HUES6 (cell line): ENCODE data around the gene CLCNKA.
A peak's percentile ranks its signal among the peaks of the same experiment; 100 is the strongest.

Experiments used
- H3K27ac ChIP-seq: 2 replicates; pipeline ENCODE4 v1.7.0; 2013; ENCODE audit warnings: low read depth, mild to moderate bottlenecking, low read length, inconsistent platforms
- H3K27me3 ChIP-seq: 2 replicates; pipeline ENCODE4 v1.6.1; 2013; ENCODE audit warnings: low read length; ENCODE audit not compliant: control insufficient read depth, insufficient read depth
- H3K36me3 ChIP-seq: 2 replicates; pipeline ENCODE4 v1.6.1; 2013; ENCODE audit warnings: low read length; ENCODE audit not compliant: control insufficient read depth, insufficient read depth
- H3K4me1 ChIP-seq: 2 replicates; pipeline ENCODE4 v1.6.1; 2013; ENCODE audit warnings: low read length; ENCODE audit not compliant: control insufficient read depth, insufficient read depth
- H3K4me3 ChIP-seq: 2 replicates; pipeline ENCODE4 v1.5.1; 2013; ENCODE audit warnings: low read depth, low read length
- H3K9ac ChIP-seq: one replicate; pipeline ENCODE4 v1.6.1; 2013; ENCODE audit warnings: mild to moderate bottlenecking, low read length
- H3K9me3 ChIP-seq: 2 replicates; pipeline ENCODE4 v1.6.1; 2013; ENCODE audit warnings: low read depth, low read length; ENCODE audit not compliant: control insufficient read depth, insufficient read depth

Gene CLCNKA

DNA sequence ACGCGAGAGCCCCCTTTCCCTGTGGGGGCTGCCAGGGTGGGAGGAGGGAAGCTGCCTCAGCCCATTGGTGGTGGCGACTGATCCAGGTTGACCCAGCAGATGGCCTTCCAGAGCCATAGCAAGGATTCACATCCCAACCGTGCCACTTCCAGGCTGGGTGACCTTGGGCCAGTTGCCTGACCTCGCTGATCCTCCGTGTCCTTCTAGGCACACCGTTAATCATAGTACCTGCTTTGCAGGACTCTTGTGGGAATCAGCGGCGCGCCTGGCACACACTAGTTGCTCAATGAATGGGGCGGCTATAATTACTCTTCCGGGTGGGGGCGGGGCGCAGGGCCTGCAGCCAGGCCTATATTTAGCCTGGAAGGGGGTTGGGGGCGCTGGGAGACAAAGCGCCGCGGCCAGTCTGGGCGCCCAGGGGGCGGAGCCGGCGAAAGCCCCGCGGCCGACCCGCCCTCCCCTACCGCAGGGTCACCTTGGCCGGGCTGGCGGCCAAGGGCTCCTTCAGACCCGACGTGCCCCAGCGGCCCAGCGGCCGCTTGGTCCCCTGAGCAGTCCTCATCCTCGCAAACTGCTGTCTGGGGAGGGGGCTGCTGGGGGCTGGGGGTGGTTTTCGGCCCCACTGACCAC lies 9.1 kb upstream of the CLCNKA start:
- no peaks in the 10 kb centered on the region for H3K9me3 ChIP-seq
- no peaks in the 10 kb centered on the region for H3K27me3 ChIP-seq
- H3K36me3 ChIP-seq = no peaks in the 10 kb centered on the region
- H3K4me1 ChIP-seq = peaks cover 50% of the 10 kb centered on the region
- peak overlapping the region; percentile 92; the same call in 1 of the 2 replicates for H3K27ac ChIP-seq
- H3K9ac ChIP-seq = peak overlapping the region; percentile 18
- peak overlapping the region; percentile 46 for H3K4me3 ChIP-seq

DNA sequence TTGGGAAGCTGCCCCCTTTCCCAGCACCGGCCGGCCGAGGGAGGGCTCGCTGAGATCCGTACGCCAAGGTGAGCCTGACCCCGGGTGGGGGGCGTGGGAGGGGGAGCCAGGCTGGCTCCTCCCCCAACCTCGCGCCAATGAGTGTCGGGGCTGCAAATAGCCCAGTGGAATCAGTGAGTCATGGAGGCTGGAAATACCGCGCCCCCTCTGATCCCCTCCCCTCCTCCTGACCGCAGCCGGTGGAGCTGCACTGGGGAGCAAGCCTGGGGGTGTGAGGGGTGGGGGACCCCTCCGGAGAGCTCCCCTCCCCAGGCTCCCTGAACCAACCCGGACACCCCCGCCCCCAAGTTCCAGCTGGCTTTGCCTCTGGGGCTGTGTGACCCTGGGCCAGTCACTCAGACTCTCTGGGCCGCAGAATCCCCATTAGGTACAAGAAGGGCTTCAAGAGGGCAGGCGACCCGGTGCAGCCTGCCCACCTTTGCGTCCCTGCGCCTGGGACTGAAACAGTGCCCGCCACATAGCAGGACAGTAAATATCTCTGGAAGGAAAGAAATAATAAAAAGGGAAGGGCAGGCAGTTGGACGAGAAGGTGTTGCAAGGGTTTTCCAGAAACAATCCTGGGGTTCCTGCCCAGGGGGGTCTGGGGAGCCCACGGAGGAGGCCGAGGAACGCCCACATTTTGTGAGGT lies 8.5 kb upstream of the CLCNKA start:
- H3K27ac ChIP-seq = peak overlapping the region; percentile 92; the same call in 1 of the 2 replicates
- no peaks in the 10 kb centered on the region for H3K9me3 ChIP-seq
- H3K4me3 ChIP-seq = peak overlapping the region; percentile 46
- peaks cover 56% of the 10 kb centered on the region for H3K4me1 ChIP-seq
- no peaks in the 10 kb centered on the region for H3K27me3 ChIP-seq
- H3K9ac ChIP-seq = no peak overlapping the region
- H3K36me3 ChIP-seq = no peaks in the 10 kb centered on the region

DNA sequence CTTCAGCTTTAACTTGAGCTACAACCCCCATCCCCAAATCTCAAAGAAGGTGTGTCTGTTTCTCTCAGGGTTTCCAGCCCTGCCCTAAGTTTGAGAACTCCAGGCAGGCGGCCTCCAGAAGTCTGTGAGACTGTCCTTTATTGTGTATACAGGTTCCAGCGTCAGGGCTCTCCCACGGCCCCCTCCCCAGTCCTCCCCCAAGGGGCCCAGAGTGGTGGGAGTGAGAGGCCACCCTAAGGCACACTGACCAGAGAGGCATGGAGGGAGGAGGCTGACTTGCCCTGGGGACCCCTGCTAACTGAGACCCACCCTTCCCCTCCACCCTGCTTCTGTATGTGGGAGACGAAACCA lies 8.0 kb upstream of the CLCNKA start:
- no peaks in the 10 kb centered on the region for H3K27me3 ChIP-seq
- H3K9ac ChIP-seq = no peak overlapping the region
- peaks cover 61% of the 10 kb centered on the region for H3K4me1 ChIP-seq
- H3K36me3 ChIP-seq = no peaks in the 10 kb centered on the region
- H3K27ac ChIP-seq = peak overlapping the region; percentile 92; the same call in 1 of the 2 replicates
- peak overlapping the region; percentile 46; the same call in 1 of the 2 replicates for H3K4me3 ChIP-seq
- H3K9me3 ChIP-seq = no peaks in the 10 kb centered on the region

DNA sequence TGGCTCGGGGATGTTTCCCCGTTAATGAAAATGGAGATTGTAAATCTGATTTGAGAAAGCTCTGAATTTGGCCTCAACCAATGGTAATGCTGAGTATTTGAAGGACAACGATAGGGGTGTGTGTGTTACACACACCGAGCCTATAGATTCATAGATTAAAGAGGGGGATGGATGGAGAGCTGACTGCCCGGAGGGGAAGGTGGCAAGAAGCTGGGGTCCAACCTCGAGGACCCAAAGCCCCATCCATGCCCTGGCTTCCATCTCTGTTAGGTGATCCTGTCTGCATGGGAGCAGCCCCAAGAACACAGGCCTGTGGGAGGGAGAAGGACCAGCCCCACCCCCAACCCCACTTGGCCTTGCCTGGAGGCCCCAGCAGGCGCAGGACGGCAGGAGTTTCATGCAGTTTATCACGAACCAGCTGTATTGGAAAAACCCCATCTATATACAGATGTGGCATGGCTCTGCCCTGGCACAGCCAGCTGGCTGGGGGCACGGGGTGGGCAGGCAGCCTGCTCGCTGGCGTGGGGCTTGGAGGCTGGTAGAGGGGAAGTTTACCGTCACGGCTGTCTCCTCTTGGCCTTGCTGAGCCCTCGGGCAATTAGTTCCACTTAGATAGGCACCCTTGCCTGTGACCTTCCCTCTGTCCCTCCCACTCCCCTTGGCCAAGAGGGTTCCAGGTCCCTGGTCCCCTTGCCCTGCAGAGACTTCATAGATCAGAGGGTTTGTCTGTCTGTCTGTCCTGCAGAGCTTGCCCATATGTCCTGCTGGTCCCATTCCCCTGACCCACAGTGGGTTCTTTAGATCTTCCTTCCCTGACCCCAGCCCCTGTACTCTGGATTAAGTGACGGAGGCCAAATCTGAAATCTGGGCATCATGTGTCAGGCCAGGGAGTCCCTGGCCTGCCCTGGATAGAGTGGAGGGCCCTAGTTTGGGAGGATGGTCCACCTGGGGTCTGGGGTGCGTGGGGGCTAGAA lies 7.0 kb upstream of the CLCNKA start:
- Histone ChIP-seq H3K4me1 (peaks cover 69% of the 10 kb centered on the region), H3K27me3 (no peaks in the 10 kb centered on the region), H3K27ac (no peak overlapping the region), H3K36me3 (no peaks in the 10 kb centered on the region), H3K4me3 (no peak overlapping the region), H3K9me3 (no peaks in the 10 kb centered on the region), H3K9ac (no peak overlapping the region)

DNA sequence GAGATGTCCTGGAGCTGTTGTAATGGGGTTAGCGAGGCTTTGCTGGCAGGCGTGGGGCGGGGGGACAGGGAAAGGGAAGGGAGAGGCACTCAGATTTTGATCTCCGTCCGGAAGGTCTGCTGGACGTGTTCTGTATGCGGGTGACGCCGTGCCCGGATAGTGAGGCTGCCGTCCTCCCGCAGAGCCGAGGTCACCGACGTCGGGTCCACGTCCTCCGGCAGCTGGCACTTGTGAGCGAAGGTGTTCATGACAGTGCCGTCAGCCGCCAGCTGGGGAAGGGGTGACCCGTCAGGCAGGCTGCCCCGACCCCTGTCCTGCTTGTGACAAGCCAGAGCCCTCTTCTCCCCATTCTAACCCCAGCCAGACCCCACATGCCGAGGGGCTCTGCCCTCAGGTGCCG lies 6.3 kb upstream of the CLCNKA start:
- Histone ChIP-seq H3K4me3 (no peak overlapping the region), H3K36me3 (no peaks in the 10 kb centered on the region), H3K9ac (no peak overlapping the region), H3K4me1 (peaks cover 73% of the 10 kb centered on the region), H3K9me3 (no peaks in the 10 kb centered on the region), H3K27ac (no peak overlapping the region), H3K27me3 (no peaks in the 10 kb centered on the region)

DNA sequence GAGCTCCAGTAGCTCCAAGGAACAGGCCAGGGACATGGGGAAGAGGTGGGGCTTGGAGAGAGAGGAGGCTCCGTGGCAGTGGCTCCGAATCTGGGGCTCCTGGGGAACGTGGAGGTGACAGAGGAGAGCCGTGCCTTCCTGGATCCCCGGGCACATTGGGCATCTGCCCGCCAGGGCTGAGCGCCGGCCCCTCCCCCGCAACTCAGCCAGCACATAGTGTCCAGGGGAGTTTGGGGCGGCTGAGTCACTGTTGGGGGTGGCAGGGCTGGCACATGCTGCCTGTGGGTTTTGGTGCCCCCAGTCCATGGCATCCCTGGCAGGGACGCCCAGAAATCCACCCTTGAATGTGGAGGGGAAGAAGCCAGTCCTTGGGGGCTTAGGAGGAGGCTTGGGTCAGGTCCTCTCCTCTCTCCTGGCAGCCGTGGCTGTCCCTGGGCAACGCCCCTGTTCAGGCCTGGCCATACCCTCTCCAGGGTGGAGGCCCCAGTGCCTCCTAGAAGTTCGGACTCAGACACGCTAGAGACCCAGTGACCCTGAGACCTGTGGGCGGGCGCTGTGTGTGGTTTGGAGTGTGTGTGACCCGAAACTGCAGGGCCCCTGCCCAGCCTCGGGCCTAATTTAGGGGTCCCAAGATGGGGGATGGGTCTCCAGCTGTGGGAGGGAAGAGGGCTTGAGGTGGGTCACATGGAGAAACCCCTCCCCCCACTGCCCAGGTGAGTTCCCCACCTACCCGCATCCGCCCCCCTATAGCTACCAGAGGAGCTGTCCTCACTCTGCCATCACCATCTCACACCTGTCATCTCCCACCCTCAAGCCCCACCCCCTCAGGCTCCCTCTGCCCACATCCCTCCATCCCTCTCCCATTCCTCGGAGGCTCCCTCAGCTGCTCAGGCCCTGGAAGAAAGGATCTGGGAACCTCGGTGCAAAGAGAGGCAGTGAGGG lies 5.6 kb upstream of the CLCNKA start:
- no peaks in the 10 kb centered on the region for H3K27me3 ChIP-seq
- H3K9ac ChIP-seq = no peak overlapping the region
- H3K36me3 ChIP-seq = no peaks in the 10 kb centered on the region
- H3K4me1 ChIP-seq = peaks cover 73% of the 10 kb centered on the region
- H3K27ac ChIP-seq = no peak overlapping the region
- H3K4me3 ChIP-seq = no peak overlapping the region
- no peaks in the 10 kb centered on the region for H3K9me3 ChIP-seq

DNA sequence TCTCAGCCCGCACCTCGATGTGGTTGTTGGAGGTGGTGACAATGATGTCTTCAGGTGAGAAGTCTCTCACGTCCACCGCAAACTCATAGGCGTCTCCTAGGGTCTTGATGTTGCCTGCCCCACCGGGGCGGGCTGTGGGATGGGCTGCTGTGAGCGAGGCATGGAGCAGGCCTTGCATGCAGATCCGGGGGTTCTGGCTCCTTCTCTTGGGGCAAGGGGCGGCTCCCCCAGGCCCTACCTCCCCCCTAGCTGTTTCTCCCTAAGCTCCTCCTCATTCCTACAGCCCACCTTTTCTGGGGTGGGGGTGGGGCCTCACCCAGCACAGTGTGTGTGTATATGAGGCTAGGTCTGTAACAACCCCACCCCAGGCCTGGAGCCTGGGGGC lies 4.8 kb upstream of the CLCNKA start:
- H3K36me3 ChIP-seq = no peaks in the 10 kb centered on the region
- no peaks in the 10 kb centered on the region; the same call in 1 of the 2 replicates for H3K27me3 ChIP-seq
- no peak overlapping the region for H3K4me3 ChIP-seq
- peaks cover 71% of the 10 kb centered on the region for H3K4me1 ChIP-seq
- no peaks in the 10 kb centered on the region for H3K9me3 ChIP-seq
- no peak overlapping the region for H3K9ac ChIP-seq
- no peak overlapping the region for H3K27ac ChIP-seq

DNA sequence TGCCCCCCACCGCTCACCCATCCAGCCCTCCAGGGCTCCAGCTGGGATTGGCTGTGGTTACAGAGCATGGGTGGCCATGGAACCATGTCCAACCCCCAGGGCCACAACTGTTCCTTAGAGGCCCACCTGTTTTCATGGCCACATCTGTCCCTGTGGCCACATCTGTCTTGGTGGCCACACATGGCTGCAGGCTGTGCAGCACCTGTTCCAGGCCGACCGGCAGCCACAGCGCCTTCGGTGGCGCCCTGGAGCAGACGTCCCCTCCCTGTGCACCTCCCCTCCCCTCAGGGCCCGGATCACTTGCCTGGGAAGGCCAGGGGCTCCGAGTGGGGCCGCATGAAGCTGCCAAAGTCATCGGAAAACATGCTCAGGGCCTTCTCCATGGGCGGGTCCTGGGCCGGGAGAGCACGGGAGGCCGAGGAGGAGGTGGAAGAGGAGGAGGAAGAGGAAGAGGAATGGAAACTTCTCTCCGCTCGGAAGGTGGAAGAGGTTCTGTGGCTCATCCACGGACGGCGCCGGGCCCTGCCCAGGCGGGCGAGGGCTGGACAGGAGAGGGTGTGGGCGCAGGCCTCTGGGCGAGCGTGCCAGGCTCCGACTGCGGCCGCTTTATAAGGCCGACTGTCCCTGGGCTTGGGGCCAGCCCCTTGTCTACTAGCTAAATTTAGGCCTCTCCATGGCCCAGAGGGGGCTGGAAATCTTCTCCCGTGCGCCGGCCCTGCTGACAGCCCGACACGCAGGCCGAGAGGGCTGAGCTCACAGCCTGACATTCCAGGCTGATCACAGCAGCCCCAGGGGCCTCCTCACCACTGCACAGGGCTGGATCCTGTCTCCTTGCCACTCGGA lies 4.2 kb upstream of the CLCNKA start, which contains the start of gene HSPB7:
HSPB7 (minus strand) TSS at position 583 of the 843 bp plus-strand sequence; CDS start at position 503, 80 bp downstream.
- no peaks in the 10 kb centered on the region for H3K36me3 ChIP-seq
- H3K9me3 ChIP-seq = no peaks in the 10 kb centered on the region
- H3K27me3 ChIP-seq = peaks cover 5% of the 10 kb centered on the region; the same call in 1 of the 2 replicates
- H3K27ac ChIP-seq = no peak within 1 kb of the TSS
- H3K4me1 ChIP-seq = peaks cover 66% of the 10 kb centered on the region
- H3K9ac ChIP-seq = no peak within 1 kb of the TSS
- no peak within 1 kb of the TSS for H3K4me3 ChIP-seq

DNA sequence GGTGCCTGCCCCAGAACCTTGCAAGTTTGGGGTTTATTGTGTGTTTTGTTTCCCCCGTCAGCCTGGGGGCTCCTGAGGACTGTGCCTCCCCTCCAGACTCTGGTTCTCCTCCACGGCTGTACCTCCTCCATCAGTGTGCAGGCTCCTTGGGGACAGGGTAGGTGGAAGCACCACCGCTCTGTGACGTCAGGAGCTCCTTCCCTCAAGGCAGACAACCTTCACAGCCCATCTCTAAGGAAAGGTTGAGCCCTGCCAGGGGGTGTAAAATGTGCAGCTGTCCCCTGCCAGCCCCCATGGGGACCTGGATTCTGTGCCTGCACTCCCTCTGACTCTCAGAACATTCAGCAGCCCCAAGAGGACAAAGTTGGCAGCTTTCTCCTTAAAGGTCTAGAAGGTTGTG lies 3.5 kb upstream of the CLCNKA start:
- H3K27ac ChIP-seq = no peak overlapping the region
- H3K4me1 ChIP-seq = peaks cover 65% of the 10 kb centered on the region
- no peaks in the 10 kb centered on the region for H3K9me3 ChIP-seq
- no peak overlapping the region for H3K9ac ChIP-seq
- no peaks in the 10 kb centered on the region for H3K36me3 ChIP-seq
- no peak overlapping the region for H3K4me3 ChIP-seq
- H3K27me3 ChIP-seq = peaks cover 11% of the 10 kb centered on the region; the same call in 1 of the 2 replicates
